ENCODE results near the gene TNFRSF11A. TPM values are rescaled to one million over a fixed set of nuclear protein-coding genes. Genes with fewer than 3 reads are reported as not detected.

The TNFRSF11A gene
- total and polyA plus RNA-seq, 2 experiments from 2014 or later: 4.1 to 5.6 TPM

GRCh38 chr18:62346333-62347088 lies 21.4 kb downstream of the TNFRSF11A start:
- WGBS (ENCODE audit: low lambda C conversion rate, missing lambda C conversion rate): 70% methylated on average over 7 of the region's 7 CpGs
- Histone ChIP-seq H2AFZ (no peak overlapping the region), H3K27ac (no peak overlapping the region), H3K9me3 (ENCODE audit: low read depth) (no peaks in the 10 kb centered on the region), H3K36me3 (replicated peaks; ENCODE audit: insufficient read depth, low read depth) (no peaks in the 10 kb centered on the region), H3K27me3 (peaks cover 7% of the 10 kb centered on the region), H3K4me3 (no peak overlapping the region), H3K4me2 (no peak overlapping the region), H3K4me1 (ENCODE audit: insufficient read depth) (peaks cover 4% of the 10 kb centered on the region), H4K20me1 (ENCODE audit: insufficient read depth, poor library complexity, severe bottlenecking) (no peaks in the 10 kb centered on the region), H3K79me2 (no peaks in the 10 kb centered on the region), H3K9me2 (replicated peaks; ENCODE audit: insufficient read depth) (no peaks in the 10 kb centered on the region)
- DNase-seq (ENCODE audit: low spot score): no peak
- TF ChIP-seq EZH2phosphoT487 (IDR thresholded peaks at IDR 0.05; ENCODE audit: low read depth, severe bottlenecking, unreplicated experiment): no peak
- no peak for TF ChIP-seq CTCF (IDR thresholded peaks at IDR 0.05; ENCODE audit: poor library complexity)
- TF ChIP-seq EZH2 (IDR thresholded peaks at IDR 0.05; ENCODE audit: borderline replicate concordance): no peak

- Histone ChIP-seq H3K27ac (no peak overlapping the region), H3K79me2 (no peaks in the 10 kb centered on the region), H2AFZ (no peak overlapping the region), H3K9me2 (replicated peaks; ENCODE audit: insufficient read depth) (no peaks in the 10 kb centered on the region), H3K9me3 (ENCODE audit: low read depth) (no peaks in the 10 kb centered on the region), H3K4me2 (no peak overlapping the region), H3K4me3 (no peak overlapping the region), H3K4me1 (ENCODE audit: insufficient read depth) (peaks cover 4% of the 10 kb centered on the region), H3K36me3 (replicated peaks; ENCODE audit: insufficient read depth, low read depth) (no peaks in the 10 kb centered on the region), H4K20me1 (ENCODE audit: insufficient read depth, poor library complexity, severe bottlenecking) (no peaks in the 10 kb centered on the region), H3K27me3 (peaks cover 7% of the 10 kb centered on the region)
- DNase-seq (ENCODE audit: low spot score): no peak
- TF ChIP-seq EZH2phosphoT487 (IDR thresholded peaks at IDR 0.05; ENCODE audit: low read depth, severe bottlenecking, unreplicated experiment) (no peak), EZH2 (IDR thresholded peaks at IDR 0.05; ENCODE audit: borderline replicate concordance) (no peak), CTCF (IDR thresholded peaks at IDR 0.05; ENCODE audit: poor library complexity) (no peak)
- 61% methylated on average over 6 of the region's 6 CpGs for WGBS (ENCODE audit: low lambda C conversion rate, missing lambda C conversion rate)
Measured at GRCh38 chr18:62347089-62347506, 22.0 kb downstream of the TNFRSF11A start.

- no peaks in the 10 kb centered on the region for H3K36me3 ChIP-seq (replicated peaks; ENCODE audit: insufficient read depth, low read depth)
- no peak overlapping the region for H2AFZ ChIP-seq
- H3K27me3 ChIP-seq: peaks cover 7% of the 10 kb centered on the region
- H3K79me2 ChIP-seq: no peaks in the 10 kb centered on the region
- no peaks in the 10 kb centered on the region for H4K20me1 ChIP-seq (ENCODE audit: insufficient read depth, poor library complexity, severe bottlenecking)
- DNase-seq (ENCODE audit: low spot score): no peak
- no peak overlapping the region for H3K4me2 ChIP-seq
- TF ChIP-seq CTCF (IDR thresholded peaks at IDR 0.05; ENCODE audit: poor library complexity): no peak
- no peak overlapping the region for H3K27ac ChIP-seq
- whole genome bisulfite sequencing (ENCODE audit: low lambda C conversion rate, missing lambda C conversion rate): 92% methylated on average over 4 of the region's 4 CpGs
- H3K9me2 ChIP-seq (replicated peaks; ENCODE audit: insufficient read depth): no peaks in the 10 kb centered on the region
- no peaks in the 10 kb centered on the region for H3K9me3 ChIP-seq (ENCODE audit: low read depth)
- peaks cover 4% of the 10 kb centered on the region for H3K4me1 ChIP-seq (ENCODE audit: insufficient read depth)
- no peak overlapping the region for H3K4me3 ChIP-seq
Measured at GRCh38 chr18:62348474-62348873, 23.4 kb downstream of the TNFRSF11A start.

Measured in hepatocyte (in vitro differentiated cells).